ENCODE measurements around the gene ZNF428. TPM values are rescaled to one million over a fixed set of nuclear protein-coding genes. Genes with fewer than 3 reads are reported as not detected.
"Not testable (repeated sequence)": the region's sequence is repeated elsewhere in the genome, so short reads cannot be mapped to it uniquely, and the experiment has no call there.

The ZNF428 gene
- total RNA-seq, 1 donor from 2014 or later, result 30.2 TPM

DNA sequence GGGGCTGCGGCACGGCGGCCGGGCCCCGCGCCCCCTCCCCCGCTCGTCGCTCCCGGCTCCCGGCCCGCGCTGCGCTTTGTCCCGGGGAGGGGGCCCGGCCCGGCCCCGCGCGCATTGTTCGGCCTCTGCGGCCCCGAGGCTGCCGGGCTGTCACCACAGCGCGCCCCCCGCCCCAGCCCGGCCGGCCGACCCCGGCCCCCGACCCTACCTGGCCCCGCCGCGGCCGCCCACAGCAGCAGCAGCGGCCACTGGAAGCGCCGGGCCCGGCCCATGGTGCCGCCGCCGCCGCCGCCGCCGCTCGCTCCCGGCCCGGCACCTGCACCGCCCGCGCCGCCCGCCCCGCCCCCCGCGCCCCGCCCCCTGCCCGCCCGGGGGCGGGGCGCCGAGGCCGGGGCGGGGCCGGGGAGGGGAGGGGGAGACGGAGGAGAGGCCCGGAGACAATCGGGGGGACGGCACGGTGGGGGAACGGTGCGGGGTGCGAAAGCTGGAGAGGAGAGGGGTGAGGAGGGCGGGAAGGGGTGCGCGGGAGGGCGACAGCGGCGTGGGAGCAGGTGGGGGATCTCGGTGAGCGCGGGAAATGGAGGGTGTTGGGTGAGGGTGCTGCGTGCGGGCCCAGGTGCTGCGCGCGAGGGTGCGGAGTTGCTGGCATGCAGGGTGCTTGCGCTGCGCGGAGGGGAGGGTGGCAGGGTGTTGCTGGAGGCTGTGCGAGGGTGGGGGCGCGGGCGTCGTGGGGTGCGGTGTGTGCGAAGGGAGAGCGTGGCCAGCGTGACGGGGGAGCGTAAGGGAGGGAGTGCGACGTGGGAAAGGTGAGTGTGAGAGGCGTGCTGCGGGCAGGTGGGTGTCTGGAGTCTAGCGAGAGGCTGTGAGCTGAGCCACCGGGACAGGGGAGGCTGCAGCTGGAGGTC, 20.3 kb upstream of the ZNF428 start, which contains the start of gene CADM4:
TSS of gene CADM4 (minus strand) at position 332 of the 905 bp plus-strand sequence. CDS start at position 272, 60 bp downstream.
- no peak for DNase-seq (ENCODE audit: low spot score)

DNA sequence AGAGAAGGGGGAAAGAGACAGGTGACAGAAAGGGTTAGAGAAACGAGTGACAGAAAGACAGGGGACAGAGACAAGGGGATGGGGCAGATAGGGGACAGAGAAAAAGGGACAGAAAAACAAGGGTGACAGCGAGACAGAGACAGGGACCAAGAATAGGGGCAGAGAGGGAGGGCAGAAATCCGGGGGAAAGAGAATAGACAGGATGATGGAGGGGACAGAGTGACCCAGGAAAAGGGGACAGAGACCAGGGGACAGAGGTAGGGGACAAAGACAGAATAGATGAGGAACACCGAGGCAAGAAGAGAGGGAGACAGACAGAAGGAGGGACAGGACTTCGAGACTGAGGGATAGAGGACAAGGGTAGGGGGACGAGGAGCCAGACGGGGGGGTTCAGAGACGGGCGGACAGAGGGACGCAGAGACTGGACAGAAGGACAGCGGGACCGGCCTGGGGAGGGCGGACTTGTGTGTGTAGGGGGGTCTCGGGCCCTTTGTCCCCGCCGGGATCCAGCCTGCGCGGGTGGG, 19.6 kb upstream of the ZNF428 start:
- DNase-seq (ENCODE audit: low spot score), result no peak

DNA sequence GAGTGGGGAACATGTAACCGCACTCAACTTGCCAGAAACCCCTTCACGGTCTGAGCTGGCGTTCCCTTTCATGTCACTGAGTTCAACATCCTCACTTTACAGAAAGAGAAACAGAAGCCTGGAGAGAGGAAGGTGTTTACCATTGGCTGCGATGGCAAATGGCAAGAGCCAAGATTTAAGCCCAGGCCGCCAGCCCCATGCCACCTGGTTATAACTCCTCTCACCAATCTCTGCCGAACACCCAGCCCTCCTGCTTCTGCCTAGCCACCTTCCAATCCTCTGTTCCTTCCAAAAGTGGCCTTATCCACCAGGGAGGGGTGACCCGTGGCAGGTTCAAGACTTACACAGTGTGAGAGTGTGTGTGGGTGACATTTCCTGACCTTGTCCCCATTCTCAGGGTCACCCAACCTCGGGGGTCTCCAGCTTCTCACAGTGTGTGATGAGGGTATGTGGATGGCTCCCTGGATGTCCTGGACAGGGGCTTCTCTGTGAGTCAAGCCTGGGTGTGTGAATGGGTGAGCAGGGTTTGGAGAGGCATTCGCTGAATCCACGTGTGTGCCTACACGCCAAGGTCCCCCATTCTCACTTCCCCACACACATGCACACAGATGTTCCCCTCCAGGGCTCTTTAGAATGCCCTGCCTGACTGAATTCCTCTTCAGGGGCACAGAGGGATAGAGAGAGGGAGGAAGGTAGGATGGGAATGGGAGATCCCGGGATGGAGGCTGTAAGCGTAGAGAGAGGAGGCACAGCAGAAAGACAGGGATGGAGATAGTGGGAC, 19.0 kb upstream of the ZNF428 start:
- no peak for DNase-seq (ENCODE audit: low spot score)

DNA sequence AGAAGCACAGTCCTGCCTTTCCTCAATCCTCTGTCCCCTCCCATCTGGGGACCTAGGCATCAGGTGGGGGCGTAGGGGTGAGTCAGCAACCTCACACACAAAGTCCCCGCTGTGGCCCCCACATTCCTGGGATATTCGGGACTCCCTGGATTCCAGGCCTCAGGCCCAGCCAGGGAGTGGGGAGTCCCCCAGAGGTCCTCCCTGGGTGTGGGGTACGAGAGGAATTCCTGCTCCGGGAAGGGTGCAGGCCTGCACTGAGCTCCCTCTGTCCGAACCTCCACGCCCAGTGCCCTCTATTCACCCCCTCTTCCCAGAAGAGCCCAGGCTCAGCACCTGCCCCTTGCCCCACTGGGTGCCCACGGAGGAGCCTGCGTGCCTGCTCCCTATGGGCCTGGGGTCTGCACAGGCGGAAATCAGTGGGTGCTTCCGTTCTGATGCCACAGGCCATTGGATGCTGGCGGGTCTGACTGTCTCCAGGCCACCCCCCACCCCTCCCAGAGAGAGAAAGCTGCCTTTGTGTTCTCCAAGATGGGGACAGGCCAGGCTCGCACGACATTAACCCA, 16.8 kb upstream of the ZNF428 start:
- DNase-seq (ENCODE audit: low spot score), result no peak

DNA sequence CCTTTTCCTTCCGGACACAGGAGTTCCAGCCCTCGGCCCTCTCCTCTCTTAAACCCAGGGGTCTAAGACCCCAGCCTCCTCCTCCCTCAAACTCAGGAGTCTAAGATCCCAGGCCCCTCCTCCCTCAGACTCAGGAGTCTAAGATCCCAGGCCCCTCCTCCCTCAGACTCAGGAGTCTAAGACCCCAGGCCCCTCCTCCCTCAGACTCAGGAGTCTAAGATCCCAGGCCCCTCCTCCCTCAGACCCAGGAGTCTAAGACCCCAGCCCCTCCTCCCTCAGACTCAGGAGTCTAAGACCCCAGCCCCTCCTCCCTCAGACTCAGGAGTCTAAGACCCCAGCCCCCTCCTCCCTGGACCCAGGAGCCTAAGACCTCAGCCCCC, 16.1 kb upstream of the ZNF428 start:
- DNase-seq (ENCODE audit: low spot score), result not testable (repeated sequence)

DNA sequence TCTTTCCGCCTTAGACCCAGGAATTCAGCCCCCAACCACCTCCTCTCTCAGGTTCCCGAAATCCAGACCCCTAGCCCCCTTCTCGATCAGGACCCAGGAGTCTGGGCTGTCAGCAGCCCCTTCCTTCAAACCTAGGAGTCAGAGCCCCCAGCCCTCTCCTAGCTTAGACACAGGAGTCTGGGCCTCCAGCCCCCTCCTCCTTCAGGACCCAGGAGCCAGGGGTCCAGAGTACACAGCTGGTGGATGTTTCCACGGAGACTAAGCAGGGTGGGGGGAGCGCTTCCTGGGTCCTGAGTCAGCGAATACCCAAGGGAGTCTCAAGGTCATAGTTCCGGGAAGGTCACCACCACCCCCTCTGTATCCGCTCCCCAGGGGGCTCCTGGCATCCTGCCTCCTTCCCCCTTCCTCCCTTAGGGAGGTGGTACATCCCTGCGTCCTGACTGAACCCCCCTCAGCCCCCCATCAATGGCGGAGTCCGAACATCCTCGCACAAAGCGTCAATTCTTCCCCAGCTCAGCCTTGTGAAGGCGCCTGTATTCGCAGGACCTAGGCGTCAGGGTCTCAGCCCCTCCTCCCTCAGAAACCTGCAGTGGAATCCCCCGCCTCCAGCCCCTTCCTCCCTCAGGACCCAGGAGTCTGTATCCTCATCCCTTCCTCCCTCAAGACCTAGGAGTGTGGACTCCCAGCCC, 15.6 kb upstream of the ZNF428 start:
- DNase-seq (ENCODE audit: low spot score), result no peak

DNA sequence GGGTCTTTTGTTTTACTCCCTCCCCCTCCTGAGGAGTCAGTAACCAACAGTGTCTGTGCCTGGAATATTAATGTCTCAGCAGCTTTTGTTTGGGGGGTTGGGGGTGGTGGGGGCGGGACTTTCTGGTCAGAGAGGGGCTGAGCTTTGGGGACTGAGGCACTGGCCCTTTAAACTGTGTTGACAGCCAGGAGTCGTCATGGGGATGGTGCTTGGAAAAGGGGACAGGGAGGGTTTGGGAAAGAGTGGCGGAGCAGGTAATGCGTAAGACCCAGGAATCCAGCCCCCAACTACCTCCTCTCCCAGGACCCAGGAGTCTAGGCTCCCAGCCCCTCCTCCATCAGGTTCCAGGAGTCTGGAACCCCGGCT, 15.1 kb upstream of the ZNF428 start:
- no peak for DNase-seq (ENCODE audit: low spot score)

DNA sequence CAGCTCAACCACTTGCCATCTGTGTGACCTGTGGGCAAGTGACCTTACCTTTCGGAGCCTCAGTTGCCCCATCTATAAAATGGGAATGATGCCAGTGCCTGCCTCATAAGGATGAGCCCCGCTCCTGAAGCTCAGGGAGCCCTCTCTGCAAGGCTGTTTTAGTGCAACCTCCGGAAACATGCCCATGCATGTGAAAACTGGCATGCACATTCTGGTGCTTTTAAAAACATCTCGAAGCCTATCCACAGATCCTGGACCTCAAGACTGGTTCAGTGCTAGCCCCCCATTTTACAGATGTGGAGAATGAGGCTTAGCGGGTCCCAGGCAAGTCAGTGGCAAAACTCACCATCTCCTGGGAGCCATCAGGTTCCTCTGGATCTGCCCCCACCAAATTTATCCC, 14.6 kb upstream of the ZNF428 start:
- DNase-seq (ENCODE audit: low spot score), result no peak

DNA sequence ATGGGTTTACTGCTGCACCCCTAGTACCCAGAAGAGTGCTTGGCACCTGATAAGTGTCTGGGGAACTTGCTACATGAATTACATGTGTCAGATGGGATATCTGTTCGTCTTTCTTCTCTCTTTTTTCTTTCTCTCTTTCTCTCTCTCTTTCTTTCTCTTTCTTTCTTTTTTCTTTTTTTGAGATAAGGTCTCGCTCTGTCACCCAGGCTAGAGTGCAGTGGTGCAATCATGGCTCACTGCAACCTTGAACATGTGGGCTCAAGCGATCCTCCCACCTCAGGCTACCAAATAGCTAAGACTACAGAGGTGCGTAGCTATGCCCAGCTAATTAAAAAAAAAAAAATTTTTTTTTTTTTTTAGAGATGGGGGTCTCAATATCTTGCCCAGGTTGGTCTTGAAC, 14.1 kb upstream of the ZNF428 start:
- no peak for DNase-seq (ENCODE audit: low spot score)

DNA sequence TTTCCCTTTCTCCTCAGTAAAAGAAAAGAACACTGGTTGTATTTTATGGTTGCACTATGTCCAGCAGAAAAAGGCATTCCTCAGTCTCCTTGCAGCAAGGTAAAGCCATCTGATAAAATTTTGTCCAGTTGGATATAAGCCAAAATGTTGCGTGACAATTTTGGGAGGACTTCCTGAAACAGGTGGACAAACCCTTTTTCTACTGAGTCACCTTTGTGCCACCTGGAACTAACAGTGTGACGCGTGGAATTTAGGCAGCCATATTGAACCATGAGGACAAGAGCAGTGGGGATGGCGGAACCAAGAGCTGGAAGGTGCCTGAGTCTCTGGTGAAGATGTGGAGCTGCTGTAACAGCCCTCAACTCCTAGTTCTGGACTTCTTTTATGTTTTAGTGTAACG, 12.1 kb upstream of the ZNF428 start:
- DNase-seq (ENCODE audit: low spot score), result no peak

DNA sequence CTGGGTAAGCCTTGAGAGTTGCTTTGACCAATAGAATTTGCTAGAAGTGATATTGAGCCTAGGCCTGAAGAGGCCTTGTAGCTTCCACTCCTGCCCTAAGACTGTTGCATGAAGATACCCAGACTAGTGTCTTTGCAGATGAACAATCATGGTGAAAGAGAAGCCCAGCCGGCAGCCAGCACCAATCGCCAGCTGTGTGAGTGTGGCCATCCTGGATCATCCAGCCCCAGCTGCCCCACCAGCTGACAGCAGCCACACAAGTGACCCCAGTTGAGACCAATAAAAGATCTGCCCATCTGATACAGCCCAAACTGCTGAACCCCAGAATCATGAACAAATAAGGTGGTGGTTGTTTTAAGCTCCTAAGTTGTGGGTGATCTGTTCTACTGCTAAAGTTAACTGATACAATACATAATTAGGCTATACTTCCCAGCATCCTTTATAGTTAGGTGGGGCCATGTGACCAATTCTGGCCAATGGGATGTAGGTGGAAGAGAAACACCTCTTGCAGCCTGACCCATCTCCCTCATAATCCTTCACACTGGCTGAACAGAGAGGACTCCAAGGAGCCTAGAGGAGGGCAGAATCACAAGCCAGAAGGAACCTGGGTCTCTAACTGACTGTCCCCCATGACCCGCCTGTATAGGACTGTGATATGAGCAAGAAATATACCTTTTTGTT, 9.4 kb upstream of the ZNF428 start:
- DNase-seq (ENCODE audit: low spot score), result no peak

DNA sequence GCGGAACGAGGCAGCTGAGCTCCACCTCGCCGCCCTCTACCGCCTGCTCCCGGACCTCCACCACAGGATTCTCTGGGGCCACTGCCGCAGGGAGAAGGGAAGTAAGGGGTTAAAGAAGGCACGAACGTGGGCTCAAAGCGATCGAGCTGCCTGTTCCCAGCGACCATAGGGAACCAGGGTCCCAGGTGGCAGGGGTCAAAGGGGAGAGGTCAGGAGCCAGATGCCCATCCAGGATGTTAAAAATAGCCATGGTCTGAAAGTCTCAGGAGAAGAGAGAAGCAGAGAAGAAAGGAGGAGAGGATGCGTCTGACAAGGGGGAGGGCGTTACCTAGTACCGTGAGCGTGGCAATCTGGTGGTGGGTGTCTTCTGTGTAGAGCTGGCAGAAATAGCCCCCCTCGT, 7.4 kb upstream of the ZNF428 start:
- no peak for DNase-seq (ENCODE audit: low spot score)

DNA sequence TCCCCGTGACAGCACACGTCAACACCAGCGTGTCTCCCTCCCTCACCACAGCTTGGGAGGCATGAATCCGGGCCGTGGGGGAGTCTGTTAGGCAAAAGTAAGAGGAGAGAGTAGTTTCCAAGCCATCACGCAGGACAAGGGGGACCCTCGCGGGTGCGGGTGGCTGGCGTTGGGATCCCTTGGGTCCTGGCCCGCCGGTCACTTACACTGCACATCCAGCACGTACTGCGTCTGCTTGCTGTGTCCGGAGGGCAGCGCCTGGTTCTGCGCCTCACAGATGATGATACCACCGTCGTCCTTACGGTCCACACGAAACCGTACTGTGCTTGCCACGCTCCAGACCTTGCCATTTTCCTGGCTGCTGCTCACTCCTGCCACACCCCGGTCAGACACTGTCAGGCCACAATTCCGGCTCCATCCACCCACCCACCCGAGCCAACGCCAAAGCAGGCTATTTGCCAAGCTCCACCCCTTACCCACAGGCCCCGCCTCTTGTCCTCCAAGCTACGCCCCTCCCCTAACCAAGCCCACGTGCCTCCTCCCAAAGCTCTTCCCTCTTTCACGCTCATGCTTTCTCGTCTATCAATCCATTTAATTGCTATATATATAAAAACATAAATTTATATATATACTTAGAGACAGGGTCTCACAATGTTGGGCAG, 6.6 kb upstream of the ZNF428 start:
- no peak for DNase-seq (ENCODE audit: low spot score)

DNA sequence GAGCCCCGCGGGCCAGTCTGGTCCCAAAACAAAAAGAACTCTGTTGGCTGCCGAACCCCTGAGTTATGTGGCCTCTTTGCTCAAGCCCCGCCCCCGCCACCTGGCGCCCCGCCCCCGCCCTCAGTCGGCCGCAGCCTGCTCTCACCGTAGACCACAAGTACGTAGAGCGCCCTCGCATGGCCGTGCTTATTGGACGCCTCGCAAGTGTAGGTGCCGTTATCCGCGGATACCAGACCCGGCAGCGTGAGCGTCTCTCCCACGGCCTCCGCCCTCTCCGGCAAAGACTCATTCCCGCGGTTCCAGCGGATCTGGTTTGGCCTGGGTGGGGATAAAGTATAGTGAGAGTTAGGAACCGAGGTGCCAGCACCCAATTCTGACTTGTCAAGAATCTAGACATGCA, 5.5 kb upstream of the ZNF428 start:
- DNase-seq (ENCODE audit: low spot score), result no peak

DNA sequence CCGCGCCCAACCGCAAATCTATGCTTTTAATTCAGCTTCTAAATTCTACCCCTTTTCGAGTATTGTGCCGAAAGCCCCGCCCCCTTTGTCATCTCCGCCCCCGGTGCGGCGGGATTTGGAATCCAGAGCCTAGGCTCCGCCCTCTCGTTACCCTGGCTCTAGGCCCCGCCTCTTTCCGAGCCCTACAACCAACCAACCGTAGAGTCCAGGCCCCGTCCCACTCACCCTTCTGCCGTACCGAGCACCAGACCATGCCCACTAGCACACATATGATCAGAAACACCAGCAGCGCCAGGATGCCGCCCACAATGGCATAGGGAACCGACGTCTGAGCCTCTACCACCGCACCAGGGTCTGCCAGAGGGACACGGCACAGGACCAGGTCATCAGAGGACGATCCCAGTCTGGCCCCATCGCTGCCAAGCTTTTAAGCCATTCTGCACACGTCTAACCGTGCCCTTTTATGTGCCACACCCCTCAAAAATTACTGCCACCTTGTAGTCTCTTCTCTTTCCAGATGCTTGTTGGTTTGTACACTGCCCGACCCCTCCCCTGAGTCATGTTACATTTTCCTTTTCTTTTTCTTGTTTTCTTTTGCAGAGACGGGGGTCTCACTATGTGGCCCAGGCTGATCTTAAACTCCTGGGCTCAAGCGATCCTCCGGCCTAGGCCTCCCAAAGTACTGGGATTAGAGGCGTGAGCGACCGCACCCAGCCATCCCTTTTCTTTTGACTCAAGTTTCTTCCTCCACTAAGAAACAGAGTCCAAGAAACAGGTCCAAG, 4.7 kb upstream of the ZNF428 start:
- DNase-seq (ENCODE audit: low spot score), result no peak

DNA sequence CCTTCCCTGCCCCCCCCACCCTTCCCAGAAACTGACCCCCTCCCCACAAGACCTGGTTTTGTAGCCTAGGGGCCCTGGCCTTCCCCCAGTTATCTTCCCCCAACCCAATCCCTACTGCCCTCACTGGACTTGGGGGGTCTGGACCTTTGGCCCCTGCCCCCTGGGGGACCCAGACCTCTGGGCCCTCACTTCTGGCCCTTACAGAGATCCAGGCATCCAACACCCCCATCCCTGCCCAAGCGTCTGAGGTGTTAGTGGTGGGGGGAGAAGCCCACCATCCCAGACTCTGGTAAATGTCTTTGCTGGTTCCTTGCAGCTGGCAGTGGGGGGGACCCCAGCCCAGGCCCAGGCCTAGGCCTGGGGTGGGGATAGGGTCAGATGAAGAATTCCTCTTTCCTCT, 3.5 kb upstream of the ZNF428 start:
- no peak for DNase-seq (ENCODE audit: low spot score)

DNA sequence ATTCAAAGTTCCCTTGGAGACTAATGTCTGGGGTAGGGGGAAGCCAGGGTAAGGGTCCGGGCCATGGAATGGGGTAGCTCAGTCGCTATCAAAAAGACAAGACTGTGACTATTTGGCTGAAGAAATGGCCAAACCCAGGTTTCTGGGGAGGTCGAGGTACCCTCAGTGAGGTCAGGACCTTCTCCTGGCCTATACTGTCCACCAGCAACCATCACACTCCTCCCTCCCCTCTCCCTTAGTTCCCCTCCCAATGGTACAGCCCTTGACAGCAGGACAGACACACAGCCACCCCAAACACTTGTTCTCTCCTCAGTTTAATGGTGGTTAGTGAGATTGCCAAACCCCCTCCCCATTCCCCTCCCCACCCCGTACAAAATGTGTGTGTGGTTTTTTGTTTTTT, 2.6 kb upstream of the ZNF428 start:
- DNase-seq (ENCODE audit: low spot score), result no peak

DNA sequence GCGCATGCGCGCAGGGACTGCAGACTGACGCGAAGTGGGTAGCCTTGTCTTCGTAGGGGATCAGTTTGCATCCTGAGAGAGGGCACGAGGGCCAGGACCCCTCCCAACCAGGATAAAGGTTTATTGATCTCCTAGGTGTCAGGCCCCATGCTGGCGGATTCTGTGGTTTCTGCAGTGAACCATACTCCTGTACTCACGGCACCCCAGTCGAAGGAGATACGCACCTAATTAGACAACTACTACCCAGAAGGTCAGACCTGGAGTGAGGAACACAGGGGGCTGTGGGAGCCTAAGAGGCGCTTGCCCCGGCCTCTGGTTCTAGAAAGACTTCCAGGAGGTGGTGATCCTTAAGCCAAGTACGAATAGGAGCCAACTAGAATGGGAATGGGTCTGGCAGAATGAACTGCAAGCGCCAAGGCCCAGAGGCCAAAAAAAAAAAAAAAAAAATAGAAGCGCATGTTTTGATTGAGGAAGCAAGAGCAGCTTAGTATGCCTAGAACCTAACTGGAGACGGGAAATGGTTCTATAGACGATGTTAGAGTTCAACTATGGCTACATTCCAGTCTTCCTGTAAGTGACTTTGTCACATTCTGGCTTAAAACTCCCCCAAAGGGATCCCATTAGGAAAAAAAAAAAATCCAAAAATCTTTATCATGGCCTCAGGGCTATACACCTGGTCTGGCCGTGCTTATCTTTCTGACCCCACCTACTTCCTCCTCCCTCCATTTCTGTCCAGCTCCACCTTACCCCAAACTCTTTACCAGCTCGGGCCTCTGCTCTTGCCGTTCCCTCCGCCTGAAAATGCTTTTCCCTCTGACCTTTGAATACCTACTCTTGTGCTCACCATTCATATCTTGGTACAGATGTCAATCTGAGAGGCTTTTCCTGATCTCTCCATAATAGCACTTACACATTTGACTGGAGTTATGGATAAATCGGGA, 902 bp upstream of the ZNF428 start:
- no peak for DNase-seq (ENCODE audit: low spot score)

DNA sequence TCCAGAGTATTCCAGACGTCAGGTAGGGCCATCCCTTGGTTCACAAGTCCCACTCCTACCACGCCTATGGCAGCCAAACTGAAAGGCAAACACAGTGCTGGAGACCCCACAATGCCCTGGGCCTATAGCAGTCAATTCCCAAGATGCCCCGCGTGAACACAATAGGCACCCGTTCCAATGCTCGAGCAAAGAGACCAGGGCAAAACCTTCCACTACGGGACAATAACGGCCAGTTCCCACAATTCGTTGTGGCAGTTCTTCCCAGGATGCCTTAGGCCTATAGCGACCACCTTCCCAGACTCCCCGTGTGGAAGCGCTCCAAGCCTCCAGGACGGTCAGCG, 538 bp downstream of the ZNF428 start:
- no peak for DNase-seq (ENCODE audit: low spot score)
